ENCODE measurements around the gene PRKD2.

PRKD2 gene

GRCh38 chr19:46725036-46725820 lies 8.3 kb upstream of the PRKD2 start:
- peaks cover 93% of the 10 kb centered on the region for H3K36me3 ChIP-seq (replicated peaks)
- in situ Hi-C loops (cut with HindIII; ENCODE audit: low pct_ligation_motif_present, low sequenced_read_pairs): no loop called here

DNA sequence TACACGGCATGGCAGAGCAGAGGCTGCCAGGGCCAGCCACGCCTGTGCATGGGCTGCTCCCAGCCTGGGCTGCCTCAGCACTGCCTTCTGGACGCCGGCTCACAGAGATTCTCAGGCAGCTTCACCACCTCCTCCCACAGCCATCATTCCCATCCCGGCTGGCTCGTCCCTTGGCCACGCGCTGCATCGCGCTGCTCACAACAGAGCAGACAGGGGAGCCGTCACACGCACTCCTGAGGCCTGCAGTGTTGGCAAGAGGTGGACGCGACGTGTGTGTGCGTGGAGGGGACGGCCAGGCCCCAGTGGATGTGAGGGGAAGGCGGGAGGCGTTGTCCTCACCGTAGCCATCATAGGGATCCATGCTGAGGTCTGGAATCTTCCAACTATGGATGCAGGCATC lies 7.6 kb upstream of the PRKD2 start:
- H3K27ac ChIP-seq: no peak overlapping the region
- no peak for DNase-seq
- H3K36me3 ChIP-seq (replicated peaks): peaks cover 93% of the 10 kb centered on the region
- no peaks in the 10 kb centered on the region for H3K27me3 ChIP-seq (replicated peaks)
- in situ Hi-C loops (cut with HindIII; ENCODE audit: low pct_ligation_motif_present, low sequenced_read_pairs): no loop called here
- TF ChIP-seq, protein P1, sequence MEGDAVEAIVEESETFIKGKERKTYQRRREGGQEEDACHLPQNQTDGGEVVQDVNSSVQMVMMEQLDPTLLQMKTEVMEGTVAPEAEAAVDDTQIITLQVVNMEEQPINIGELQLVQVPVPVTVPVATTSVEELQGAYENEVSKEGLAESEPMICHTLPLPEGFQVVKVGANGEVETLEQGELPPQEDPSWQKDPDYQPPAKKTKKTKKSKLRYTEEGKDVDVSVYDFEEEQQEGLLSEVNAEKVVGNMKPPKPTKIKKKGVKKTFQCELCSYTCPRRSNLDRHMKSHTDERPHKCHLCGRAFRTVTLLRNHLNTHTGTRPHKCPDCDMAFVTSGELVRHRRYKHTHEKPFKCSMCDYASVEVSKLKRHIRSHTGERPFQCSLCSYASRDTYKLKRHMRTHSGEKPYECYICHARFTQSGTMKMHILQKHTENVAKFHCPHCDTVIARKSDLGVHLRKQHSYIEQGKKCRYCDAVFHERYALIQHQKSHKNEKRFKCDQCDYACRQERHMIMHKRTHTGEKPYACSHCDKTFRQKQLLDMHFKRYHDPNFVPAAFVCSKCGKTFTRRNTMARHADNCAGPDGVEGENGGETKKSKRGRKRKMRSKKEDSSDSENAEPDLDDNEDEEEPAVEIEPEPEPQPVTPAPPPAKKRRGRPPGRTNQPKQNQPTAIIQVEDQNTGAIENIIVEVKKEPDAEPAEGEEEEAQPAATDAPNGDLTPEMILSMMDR (IDR thresholded peaks at IDR 0.05; ENCODE audit: low read depth, low read length, missing control alignments): no peak
- no peak overlapping the region for H3K4me3 ChIP-seq (ENCODE audit: low read depth, low read length)

More at GRCh38 chr19:46725036-46725820, 8.3 kb upstream of the PRKD2 start:
- no peak for DNase-seq
- no peaks in the 10 kb centered on the region for H3K27me3 ChIP-seq (replicated peaks)
- no peak overlapping the region for H3K4me3 ChIP-seq (ENCODE audit: low read depth, low read length)
- no peak overlapping the region for H3K27ac ChIP-seq
- TF ChIP-seq, protein P1 (IDR thresholded peaks at IDR 0.05; ENCODE audit: low read depth, low read length, missing control alignments): no peak

GRCh38 chr19:46723471-46723870 lies 6.6 kb upstream of the PRKD2 start:
- peaks cover 89% of the 10 kb centered on the region for H3K36me3 ChIP-seq (replicated peaks)
- in situ Hi-C loops (cut with HindIII; ENCODE audit: low pct_ligation_motif_present, low sequenced_read_pairs): no loop called here
- H3K27me3 ChIP-seq (replicated peaks): no peaks in the 10 kb centered on the region
- no peak overlapping the region for H3K4me3 ChIP-seq (ENCODE audit: low read depth, low read length)
- DNase-seq: no peak
- TF ChIP-seq, protein P1 (IDR thresholded peaks at IDR 0.05; ENCODE audit: low read depth, low read length, missing control alignments): no peak
- H3K27ac ChIP-seq: no peak overlapping the region

DNA sequence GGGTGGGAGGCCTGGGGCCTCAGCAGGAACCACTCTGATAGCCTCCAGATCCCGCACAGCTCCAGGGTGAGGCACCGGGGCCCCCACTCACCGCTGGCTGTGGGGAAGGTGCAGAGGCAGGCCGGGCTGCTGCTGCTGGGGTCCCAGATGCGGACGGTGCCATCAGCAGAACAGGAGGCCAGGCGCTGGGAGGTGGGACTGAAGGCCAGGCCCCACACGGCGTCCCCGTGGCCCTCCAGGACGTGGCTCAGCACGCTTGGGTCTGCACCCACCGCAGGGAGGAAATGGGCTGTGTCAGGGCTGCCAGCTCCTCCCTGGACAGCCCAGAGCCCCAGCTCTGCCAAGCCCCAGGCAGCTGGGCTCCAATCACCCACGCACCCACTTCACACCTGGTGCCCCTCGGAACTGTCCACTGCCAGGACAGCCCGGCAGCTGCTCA lies 6.1 kb upstream of the PRKD2 start:
- no peak overlapping the region for H3K27ac ChIP-seq
- peaks cover 88% of the 10 kb centered on the region for H3K36me3 ChIP-seq (replicated peaks)
- DNase-seq: no peak
- in situ Hi-C loops (cut with HindIII; ENCODE audit: low pct_ligation_motif_present, low sequenced_read_pairs): no loop called here
- TF ChIP-seq, protein P1 (IDR thresholded peaks at IDR 0.05; ENCODE audit: low read depth, low read length, missing control alignments): no peak
- no peak overlapping the region for H3K4me3 ChIP-seq (ENCODE audit: low read depth, low read length)
- no peaks in the 10 kb centered on the region for H3K27me3 ChIP-seq (replicated peaks)

GRCh38 chr19:46722421-46723022 lies 5.6 kb upstream of the PRKD2 start:
- no peak for DNase-seq
- H3K36me3 ChIP-seq (replicated peaks): peaks cover 83% of the 10 kb centered on the region
- in situ Hi-C loops (cut with HindIII; ENCODE audit: low pct_ligation_motif_present, low sequenced_read_pairs): no loop called here
- TF ChIP-seq, protein P1 (IDR thresholded peaks at IDR 0.05; ENCODE audit: low read depth, low read length, missing control alignments): no peak
- no peak overlapping the region for H3K4me3 ChIP-seq (ENCODE audit: low read depth, low read length)
- no peaks in the 10 kb centered on the region for H3K27me3 ChIP-seq (replicated peaks)
- no peak overlapping the region for H3K27ac ChIP-seq
